CD14-positive monocyte (primary cell): Measurements from ENCODE around the gene ECEL1. TPM values are rescaled to one million over a fixed set of nuclear protein-coding genes. Genes with fewer than 3 reads are reported as not detected.

Source experiments
- DNase-seq, 3 donors: peaks; one replicate each; pipeline ENCODE4 v3.0.0-alpha.2; 2011 to 2022
- H2AFZ ChIP-seq: 2 replicates; pipeline ENCODE4 v1.6.0; 2012; ENCODE audit warnings: mild to moderate bottlenecking, low read depth, low read length, inconsistent platforms; ENCODE audit not compliant: insufficient read depth, poor library complexity, severe bottlenecking
- H3K27ac ChIP-seq, 2 donors: 1 replicate in 1 of 2; 2 replicates in 1 of 2; pipeline ENCODE4 v1.5.1; 2012 to 2013; ENCODE audit warnings: low read length in 2 of 2, control low read depth in 1 of 2, inconsistent platforms in 1 of 2, low read depth in 1 of 2, mild to moderate bottlenecking in 1 of 2
- H3K27me3 ChIP-seq, 2 donors: one replicate each; pipeline versions ENCODE4 v1.6.0 to v1.6.1; 2011 to 2013; ENCODE audit warnings: low read length in 2 of 2; ENCODE audit not compliant: control insufficient read depth in 2 of 2, insufficient read depth in 2 of 2
- H3K36me3 ChIP-seq, 2 donors: replicated peaks in 1 of 2; 1 replicate in 1 of 2; 2 replicates in 1 of 2; pipeline versions ENCODE4 v1.5.1 to v1.6.1; 2012 to 2013; ENCODE audit warnings: low read length in 2 of 2, control low read depth in 1 of 2, inconsistent platforms in 1 of 2, mild to moderate bottlenecking in 1 of 2; ENCODE audit not compliant: insufficient read depth in 2 of 2, control insufficient read depth in 1 of 2
- H3K4me1 ChIP-seq, 2 donors: 1 replicate in 1 of 2; 2 replicates in 1 of 2; pipeline versions ENCODE4 v1.5.1 to v1.6.1; 2012 to 2013; ENCODE audit warnings: low read length in 2 of 2, control low read depth in 1 of 2, inconsistent platforms in 1 of 2, mild to moderate bottlenecking in 1 of 2, moderate library complexity in 1 of 2; ENCODE audit not compliant: insufficient read depth in 2 of 2, control insufficient read depth in 1 of 2
- H3K4me2 ChIP-seq: replicated peaks from 2 replicates; pipeline ENCODE3; 2012; ENCODE audit warnings: low read length, moderate library complexity, mild to moderate bottlenecking; ENCODE audit not compliant: poor library complexity, severe bottlenecking; ENCODE audit errors: extremely low read depth
- H3K4me3 ChIP-seq, 3 experiments: fragments of 200-600 bp in 1 of 3; sonication (generic) in 1 of 3; replicated peaks in 1 of 3; 1 replicate in 2 of 3; 2 replicates in 1 of 3; pipeline ENCODE4 v1.5.1; 2011 to 2013; ENCODE audit warnings: low read length in 3 of 3, mild to moderate bottlenecking in 3 of 3, control low read depth in 2 of 3, low read depth in 2 of 3, inconsistent platforms in 1 of 3, moderate library complexity in 1 of 3
- H3K79me2 ChIP-seq: 2 replicates; pipeline ENCODE4 v1.6.0; 2012; ENCODE audit warnings: mild to moderate bottlenecking, control low read depth, inconsistent platforms, low read length, moderate library complexity; ENCODE audit not compliant: insufficient read depth
- H3K9ac ChIP-seq: 2 replicates; pipeline ENCODE4 v1.6.0; 2017; ENCODE audit warnings: low read length, mild to moderate bottlenecking; ENCODE audit not compliant: insufficient read depth, poor library complexity, severe bottlenecking
- H3K9me3 ChIP-seq, 2 donors: replicated peaks in 1 of 2; 1 replicate in 1 of 2; 2 replicates in 1 of 2; pipeline versions ENCODE4 v1.5.1 to v1.6.1; 2012 to 2013; ENCODE audit warnings: low read length in 2 of 2, control low read depth in 1 of 2; ENCODE audit not compliant: control insufficient read depth in 1 of 2, insufficient read depth in 1 of 2
- H4K20me1 ChIP-seq: 2 replicates; pipeline ENCODE4 v1.6.0; 2012; ENCODE audit warnings: mild to moderate bottlenecking, low read length, control low read depth, moderate library complexity; ENCODE audit not compliant: insufficient read depth
- H3K27ac Mint-ChIP-seq, 7 donors: one replicate each; pipeline ENCODE4 v1.8.0; 2020; ENCODE audit warnings: mild to moderate bottlenecking in 7 of 7, mixed read lengths in 7 of 7, moderate library complexity in 6 of 7, inconsistent platforms in 2 of 7
- H3K27me3 Mint-ChIP-seq, 3 donors: one replicate each; pipeline ENCODE4 v1.8.0; 2021 to 2022; ENCODE audit warnings: low read depth in 3 of 3, mild to moderate bottlenecking in 3 of 3, mixed read lengths in 3 of 3, moderate library complexity in 3 of 3, inconsistent platforms in 1 of 3
- H3K36me3 Mint-ChIP-seq, 2 donors: one replicate each; pipeline ENCODE4 v1.8.0; 2020; ENCODE audit warnings: mixed read lengths in 2 of 2, inconsistent platforms in 1 of 2, mild to moderate bottlenecking in 1 of 2
- H3K4me1 Mint-ChIP-seq: one replicate; pipeline ENCODE4 v1.8.0; 2020; ENCODE audit warnings: mild to moderate bottlenecking, mixed read lengths
- H3K4me3 Mint-ChIP-seq, 2 donors: one replicate each; pipeline ENCODE4 v1.8.0; 2020; ENCODE audit warnings: mild to moderate bottlenecking in 2 of 2, mixed read lengths in 2 of 2, moderate library complexity in 1 of 2
- H3K9me3 Mint-ChIP-seq, 7 donors: one replicate each; pipeline ENCODE4 v1.8.0; 2020 to 2022; ENCODE audit warnings: mixed read lengths in 7 of 7, mild to moderate bottlenecking in 6 of 7, moderate library complexity in 6 of 7, inconsistent platforms in 2 of 7
- WGBS: methylation state at CpG from one replicate; pipeline ENCODE4 v1.1.5; 2013; ENCODE audit warnings: missing lambda C conversion rate; ENCODE audit not compliant: insufficient coverage; 5-methylcytosine and 5-hydroxymethylcytosine counted together
- intact Hi-C, 2 donors: fragments of 100-400 bp; cut with micrococcal nuclease; formaldehyde crosslinking; loops; one replicate each; pipeline versions ENCODE4 v1.15.0 to v1.15.1; 2023
- polyA plus RNA-seq, 3 donors: library from polyadenylated mRNA; depleted of rRNA in 1 of 3; unstranded in 2 of 3; stranded (reverse) in 1 of 3; fragments of 300-500 nt in 2 of 3; fragments of >200 nt in 1 of 3; fragmentation: Illumina TruSeq in 2 of 3; gene quantifications; 1 replicate in 2 of 3; 2 replicates in 1 of 3; pipeline ENCODE4 v1.2.3, GENCODE V29; 2012 to 2021
- TF ChIP-seq, protein P1 (sequence below): fragments of 200-600 bp; IDR thresholded peaks from one replicate; pipeline ENCODE4 v1.8.0; 2022; ENCODE audit warnings: antibody characterized with exemption, mild to moderate bottlenecking

ECEL1 gene
- polyA plus RNA-seq, 3 donors = not detected

DNA sequence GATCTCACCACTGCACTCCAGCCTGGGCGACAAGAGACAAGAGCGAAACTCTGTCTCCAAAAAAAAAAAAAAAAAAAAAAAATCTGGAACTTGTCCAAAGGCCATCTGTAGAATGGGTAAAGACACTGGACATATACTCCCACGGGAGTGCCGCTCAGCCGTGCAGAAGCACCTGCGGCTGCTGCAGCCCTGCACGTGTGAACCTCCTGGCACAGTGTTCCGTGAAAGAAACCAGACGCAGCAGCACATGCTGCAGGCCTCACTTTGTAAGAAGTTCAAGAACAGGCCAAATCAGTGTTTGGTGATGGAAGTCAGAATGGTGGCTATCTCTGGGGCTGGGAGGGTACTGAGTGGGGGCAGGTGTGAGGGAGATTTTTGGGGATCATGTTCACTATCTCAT lies 44.8 kb upstream of the ECEL1 start:
- 99% methylated on average over 7 of the region's 9 CpGs for WGBS
- Histone ChIP-seq H3K79me2 (no peaks in the 10 kb centered on the region), H3K27me3 (no peaks in the 10 kb centered on the region), H4K20me1 (no peaks in the 10 kb centered on the region), H3K4me3 (no peak overlapping the region), H3K4me1 (no peaks in the 10 kb centered on the region), H2AFZ (no peak overlapping the region), H3K4me2 (no peak overlapping the region), H3K27ac (no peak overlapping the region), H3K36me3 (no peaks in the 10 kb centered on the region), H3K9me3 (peaks cover 7% of the 10 kb centered on the region in 2 donors), H3K9ac (no peak overlapping the region)
- Mint-ChIP-seq H3K4me1 (peaks cover 2% of the 10 kb centered on the region), H3K9me3 (peaks cover 7 to 11% (median 10%) of the 10 kb centered on the region in 7 donors), H3K27ac (no peak overlapping the region), H3K4me3 (no peak overlapping the region), H3K27me3 (peaks cover 9 to 20% (median 15%) of the 10 kb centered on the region in 3 donors), H3K36me3 (no peaks in the 10 kb centered on the region)
- no peak for DNase-seq
- TF ChIP-seq, protein P1, sequence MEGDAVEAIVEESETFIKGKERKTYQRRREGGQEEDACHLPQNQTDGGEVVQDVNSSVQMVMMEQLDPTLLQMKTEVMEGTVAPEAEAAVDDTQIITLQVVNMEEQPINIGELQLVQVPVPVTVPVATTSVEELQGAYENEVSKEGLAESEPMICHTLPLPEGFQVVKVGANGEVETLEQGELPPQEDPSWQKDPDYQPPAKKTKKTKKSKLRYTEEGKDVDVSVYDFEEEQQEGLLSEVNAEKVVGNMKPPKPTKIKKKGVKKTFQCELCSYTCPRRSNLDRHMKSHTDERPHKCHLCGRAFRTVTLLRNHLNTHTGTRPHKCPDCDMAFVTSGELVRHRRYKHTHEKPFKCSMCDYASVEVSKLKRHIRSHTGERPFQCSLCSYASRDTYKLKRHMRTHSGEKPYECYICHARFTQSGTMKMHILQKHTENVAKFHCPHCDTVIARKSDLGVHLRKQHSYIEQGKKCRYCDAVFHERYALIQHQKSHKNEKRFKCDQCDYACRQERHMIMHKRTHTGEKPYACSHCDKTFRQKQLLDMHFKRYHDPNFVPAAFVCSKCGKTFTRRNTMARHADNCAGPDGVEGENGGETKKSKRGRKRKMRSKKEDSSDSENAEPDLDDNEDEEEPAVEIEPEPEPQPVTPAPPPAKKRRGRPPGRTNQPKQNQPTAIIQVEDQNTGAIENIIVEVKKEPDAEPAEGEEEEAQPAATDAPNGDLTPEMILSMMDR = no peak
- intact Hi-C loops = no loop called here

DNA sequence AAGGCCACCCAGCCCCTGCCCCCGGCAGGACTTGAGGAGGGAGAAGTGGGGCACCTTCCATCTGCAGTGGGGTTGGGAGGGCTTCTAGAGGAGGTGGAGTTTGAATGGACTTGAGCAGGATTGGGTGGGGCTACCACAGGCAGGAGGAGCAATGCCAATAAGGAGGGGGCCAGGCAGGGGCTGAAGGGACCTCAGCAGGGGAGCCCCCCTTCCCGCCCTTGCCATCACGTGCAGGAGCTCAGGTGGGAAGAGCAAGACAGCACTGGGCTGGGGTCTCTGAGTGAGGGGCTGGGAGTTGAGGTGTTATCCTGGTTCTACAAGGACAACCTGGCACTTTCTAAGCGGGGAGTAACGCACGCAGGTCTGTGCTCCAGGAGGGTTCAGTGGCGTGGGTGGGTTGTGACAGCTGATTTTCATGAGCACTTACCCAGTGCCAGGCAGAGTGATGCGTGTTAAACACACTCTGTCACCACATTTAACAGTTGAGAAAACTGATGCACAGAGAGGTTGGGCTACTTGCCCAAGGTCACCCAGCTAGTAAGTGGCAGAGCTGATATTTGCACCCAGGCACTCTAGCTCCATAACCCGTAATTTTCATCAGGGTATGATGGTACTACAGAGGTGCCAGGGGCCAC lies 43.1 kb upstream of the ECEL1 start:
- Mint-ChIP-seq H3K4me3 (no peak overlapping the region), H3K27ac (no peak overlapping the region), H3K36me3 (no peaks in the 10 kb centered on the region), H3K9me3 (peaks cover 0 to 5% (median 2%) of the 10 kb centered on the region in 7 donors), H3K4me1 (peaks cover 2% of the 10 kb centered on the region), H3K27me3 (peaks cover 11 to 28% (median 16%) of the 10 kb centered on the region in 3 donors)
- Histone ChIP-seq H3K9me3 (no peaks in the 10 kb centered on the region), H3K4me1 (no peaks in the 10 kb centered on the region), H3K4me2 (no peak overlapping the region), H3K27ac (no peak overlapping the region), H3K9ac (no peak overlapping the region), H3K4me3 (no peak overlapping the region), H3K79me2 (no peaks in the 10 kb centered on the region), H3K27me3 (peaks cover 0 to 9% of the 10 kb centered on the region in 2 donors), H2AFZ (no peak overlapping the region), H4K20me1 (no peaks in the 10 kb centered on the region), H3K36me3 (no peaks in the 10 kb centered on the region)
- intact Hi-C loops = no loop called here
- TF ChIP-seq, protein P1 = no peak
- no peak for DNase-seq
- WGBS = 92% methylated on average over 7 of the region's 9 CpGs
